Measurements from ENCODE around the gene LRAT. TPM values are rescaled to one million over a fixed set of nuclear protein-coding genes. Genes with fewer than 3 reads are reported as not detected.
"Not testable (repeated sequence)": the region's sequence is repeated elsewhere in the genome, so short reads cannot be mapped to it uniquely, and the experiment has no call there.

The LRAT gene
- 0.10 TPM for total RNA-seq

DNA sequence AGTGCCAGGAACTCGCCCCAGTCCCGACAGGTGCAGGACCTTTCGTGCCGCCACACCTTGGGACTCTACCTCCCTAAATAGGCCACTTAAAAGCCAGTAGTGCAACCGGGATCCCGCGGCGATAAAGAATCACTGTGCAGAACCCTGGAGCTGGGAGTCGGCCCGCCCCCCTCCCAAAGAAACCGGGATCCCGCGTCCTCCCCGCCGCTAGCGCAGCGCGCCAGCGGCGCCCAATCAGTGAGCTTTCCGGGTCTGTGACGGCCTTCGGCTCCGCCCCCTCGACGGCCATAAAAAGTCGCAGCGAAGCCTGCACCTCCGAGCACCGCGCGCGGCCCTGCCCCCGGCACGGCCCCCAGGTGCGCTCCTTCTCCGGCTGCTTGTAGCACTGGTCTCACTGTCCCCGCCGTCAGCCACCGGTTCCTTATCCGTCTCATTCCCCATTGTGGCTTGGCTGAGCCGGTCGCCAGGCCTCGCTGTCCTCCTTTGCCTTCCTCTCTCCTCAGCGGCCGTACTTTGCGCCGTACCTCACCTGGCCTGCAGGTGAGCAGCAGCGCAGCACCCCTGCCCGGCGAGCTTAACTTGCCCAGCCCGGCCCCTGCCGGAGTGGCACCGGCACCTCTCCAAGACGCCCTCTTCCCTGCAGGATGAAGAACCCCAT, at the start of gene LRAT:
Gene LRAT, plus strand, starts transcription at position 318 of the 658 bp plus-strand sequence. Its CDS starts 327 bp downstream, at position 645.
- peak; percentile 53 for DNase-seq

DNA sequence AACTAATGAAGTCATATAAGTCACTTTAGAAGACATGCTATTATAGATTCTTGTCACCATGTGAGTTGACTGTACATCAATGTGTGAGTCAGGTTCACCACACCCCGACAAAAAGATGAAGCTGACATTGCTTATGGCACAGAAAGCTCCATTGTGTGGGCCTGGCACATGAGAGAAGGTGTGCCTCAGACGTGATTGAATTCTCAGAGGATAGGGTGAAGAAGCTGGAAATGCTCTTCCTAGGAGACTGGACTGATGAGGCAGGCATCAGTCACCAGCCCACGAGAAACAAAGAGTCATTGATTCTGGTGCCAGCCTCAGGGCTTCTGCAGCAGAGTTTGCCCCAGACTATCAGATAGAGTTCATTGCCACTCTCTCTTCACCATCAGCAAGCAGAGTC, 35.9 kb upstream of the LRAT start:
- DNase-seq, result no peak

DNA sequence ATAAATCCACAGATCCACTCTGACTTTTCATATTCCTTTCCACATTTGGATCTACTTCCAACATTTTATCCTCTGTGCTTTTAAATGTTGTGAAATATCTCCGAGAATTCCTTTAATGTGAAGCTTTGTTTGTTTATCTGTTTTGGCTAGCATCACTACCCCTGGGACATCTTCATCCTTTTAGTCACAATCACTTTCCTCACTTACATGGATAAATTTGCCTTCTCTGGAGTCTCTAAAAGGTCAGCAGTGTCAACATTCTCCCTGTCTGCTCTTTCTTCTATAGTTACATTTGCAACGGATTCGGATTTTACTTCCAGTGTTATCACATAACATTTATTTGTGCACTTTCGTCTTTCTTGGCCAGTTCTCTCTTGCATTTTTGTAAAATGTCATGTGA, 34.2 kb upstream of the LRAT start:
- no peak for DNase-seq

DNA sequence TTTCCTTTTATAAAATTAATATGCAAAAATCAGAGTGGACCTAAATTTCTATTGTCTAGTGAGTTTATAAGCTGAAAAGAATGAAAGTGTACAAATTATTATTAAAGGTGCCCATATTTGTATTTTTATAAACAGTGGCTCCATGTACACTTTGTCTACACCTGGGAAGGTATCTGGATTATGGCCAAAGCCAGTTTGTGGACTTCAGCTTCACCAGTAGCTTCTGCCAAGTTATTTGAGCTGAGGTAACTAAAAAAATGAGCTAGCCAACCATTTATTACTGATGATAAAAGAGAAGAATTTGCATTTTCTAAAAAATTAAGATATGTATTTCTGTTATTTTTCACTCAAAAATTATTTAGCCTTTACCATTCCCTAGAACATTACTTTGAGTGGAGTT, 32.3 kb upstream of the LRAT start:
- DNase-seq, result no peak

DNA sequence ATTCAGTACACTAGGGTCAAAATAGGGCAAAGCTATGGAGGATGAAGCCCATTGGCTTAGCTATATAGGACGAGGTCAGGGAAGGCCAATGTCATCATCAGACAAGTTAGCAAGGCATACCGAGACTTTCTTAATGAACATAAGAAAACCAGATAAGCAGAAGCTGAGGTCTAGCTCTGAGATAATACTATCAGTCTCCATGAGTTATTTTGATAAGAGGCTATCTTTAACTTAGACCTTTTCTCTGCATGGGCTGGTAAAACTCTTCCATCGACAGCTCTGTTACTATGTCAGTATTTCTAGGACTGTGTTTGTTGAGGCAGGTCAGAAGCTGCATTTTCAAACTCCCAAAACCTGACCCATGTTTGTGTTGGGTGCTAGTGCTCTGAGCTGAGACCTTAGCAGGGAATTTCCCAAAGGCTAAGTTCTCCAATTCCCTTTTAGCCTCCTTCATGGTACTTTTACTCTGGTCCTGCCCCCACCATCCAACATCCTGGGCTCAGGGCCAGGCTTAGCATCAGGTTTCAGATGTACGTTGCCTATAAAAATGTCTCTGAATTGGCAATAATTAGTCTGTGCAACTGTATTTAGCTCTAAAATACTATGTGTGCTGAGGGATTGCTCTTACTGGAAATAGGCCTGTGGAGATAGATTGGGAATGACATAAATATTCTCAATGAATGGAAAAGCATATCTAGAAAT, 29.3 kb upstream of the LRAT start:
- DNase-seq, result no peak

DNA sequence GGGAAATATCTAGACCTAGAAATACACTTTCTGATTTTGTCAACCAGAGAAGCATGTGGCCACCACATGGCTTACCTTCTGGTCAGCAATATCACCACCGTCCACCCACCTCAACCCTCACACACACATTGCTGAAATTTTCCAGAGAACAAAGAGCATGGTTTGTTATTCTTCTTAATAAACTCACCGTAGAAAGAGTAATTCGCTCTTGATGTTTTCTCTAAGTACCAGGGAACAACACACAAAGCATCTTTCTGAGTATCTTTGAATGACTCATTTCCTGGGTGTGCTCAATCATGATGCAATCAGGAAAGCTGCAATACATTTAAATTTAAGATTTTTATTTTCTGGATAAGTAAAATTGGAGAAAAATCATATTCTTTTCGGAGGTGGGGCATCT, 24.7 kb upstream of the LRAT start:
- no peak for DNase-seq

DNA sequence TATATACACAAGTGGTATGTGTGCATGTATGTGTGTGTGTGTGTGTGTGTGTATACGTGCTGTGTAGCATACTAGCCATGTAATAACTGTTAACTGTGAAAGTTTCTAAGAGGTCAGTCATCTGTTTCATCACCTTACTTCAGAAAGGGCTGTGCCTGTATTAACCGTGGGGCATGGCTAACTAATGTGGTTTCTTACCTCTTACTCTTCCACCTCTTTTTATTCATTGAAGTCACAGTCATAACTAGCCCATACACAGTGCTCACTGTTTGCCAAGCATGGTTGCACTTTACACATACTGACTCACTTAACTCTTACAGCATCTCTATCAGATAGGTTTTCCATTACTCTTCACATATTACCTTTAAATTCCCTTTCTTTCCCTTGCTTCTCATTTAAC, 23.7 kb upstream of the LRAT start:
- no peak for DNase-seq

DNA sequence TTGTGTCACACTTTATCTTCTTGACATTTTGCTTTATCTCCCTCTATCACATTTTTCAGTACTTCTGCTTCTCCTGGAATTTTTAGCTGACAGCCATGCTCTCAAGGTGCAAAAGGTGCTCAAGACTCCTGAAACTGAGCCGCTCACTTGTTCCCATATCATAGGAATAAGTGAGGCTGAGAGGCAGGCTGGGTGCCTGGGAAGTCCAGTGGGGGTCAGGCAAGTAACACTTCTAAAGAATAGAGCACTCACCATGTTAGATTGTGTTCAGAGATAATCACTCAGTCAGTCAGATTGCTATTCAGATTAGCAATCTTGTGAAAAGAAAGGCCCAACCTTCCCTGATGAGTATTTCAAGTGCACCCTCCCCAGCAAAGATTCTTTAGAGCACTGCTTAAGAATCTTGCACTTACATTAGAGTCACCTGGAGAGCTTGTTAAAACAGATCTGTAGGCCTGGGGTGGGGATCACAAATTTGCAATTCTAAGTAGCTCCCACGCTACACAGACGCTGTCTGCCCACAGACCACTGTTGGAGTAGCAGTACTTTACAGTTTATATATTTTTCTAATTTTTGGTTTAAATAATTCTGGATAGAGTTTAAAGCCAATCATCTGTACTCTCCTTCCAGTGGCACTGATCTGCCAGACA, 23.1 kb upstream of the LRAT start:
- no peak for DNase-seq

DNA sequence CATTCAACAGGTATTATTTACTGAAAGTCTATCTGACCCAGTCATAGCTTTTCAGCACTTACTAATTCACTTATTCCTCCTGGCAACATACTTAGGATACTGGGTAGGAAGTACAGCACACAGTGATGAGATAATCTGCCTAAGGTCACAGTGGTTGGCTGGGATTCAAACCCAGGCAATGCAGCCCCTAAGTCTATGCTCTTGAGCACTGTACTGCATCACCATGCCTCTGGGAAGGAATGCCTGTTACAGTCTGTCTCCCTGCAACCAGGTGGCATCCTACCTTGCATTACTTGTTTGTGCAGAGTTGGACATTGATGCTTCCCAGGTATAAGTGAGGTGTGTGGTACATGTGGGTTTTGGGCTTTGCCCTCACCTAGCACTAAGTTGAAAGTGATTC, 21.5 kb upstream of the LRAT start:
- DNase-seq, result no peak

DNA sequence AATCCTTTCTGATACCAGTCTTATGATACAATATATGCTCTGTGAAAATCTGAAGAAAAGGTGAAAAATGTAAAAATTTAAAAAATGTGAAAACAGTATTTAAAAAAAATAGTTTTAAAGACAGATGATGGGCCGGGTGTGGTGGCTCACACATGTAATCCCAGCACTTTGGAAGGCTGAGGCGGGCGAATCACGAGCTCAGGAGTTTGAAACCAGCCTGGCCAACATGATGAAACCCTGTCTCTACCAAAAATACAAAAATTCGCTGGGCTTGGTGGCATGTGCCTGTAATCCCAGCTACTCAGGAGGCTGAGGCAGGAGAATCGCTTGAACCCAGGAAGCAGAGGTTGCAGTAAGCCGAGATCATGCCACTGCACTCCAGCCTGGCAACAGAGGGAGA, 20.2 kb upstream of the LRAT start:
- DNase-seq, result not testable (repeated sequence)

DNA sequence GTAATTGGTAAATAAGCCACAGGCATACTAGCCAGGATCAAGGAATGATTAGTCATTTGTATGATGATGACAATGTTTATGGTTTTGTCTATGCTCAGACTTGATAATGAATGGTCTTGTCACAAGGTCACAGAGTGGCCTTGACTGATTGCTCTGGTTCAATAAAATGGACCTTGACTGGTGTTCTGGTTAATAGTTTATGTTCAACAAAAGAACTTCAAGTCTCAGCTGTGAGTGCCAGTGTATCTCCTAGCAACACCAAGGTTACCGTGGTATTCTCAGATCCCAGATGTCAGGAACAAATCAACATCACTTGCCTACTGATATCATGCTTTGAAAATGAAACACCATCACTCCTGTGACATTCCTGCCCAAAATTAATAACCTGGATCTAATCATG, 16.3 kb upstream of the LRAT start:
- DNase-seq, result no peak

DNA sequence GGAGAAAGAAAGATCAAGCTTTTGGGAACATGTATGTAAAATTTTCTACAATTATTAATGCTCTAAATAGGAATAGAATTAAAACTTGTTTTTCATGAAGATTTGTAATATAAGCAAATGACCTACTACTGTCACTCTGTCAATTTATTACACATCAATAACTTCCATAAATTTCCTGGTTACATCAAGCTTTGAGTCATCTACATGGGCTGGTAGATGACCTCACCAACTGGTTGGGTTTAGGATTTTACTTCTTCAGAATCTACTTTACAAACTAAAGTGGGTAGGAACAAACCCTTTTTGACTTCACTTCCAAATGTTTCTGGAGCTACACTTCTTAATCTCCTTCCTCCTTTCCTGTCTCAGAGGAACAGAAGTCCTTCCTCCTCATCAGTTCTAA, 12.0 kb upstream of the LRAT start:
- DNase-seq, result no peak

DNA sequence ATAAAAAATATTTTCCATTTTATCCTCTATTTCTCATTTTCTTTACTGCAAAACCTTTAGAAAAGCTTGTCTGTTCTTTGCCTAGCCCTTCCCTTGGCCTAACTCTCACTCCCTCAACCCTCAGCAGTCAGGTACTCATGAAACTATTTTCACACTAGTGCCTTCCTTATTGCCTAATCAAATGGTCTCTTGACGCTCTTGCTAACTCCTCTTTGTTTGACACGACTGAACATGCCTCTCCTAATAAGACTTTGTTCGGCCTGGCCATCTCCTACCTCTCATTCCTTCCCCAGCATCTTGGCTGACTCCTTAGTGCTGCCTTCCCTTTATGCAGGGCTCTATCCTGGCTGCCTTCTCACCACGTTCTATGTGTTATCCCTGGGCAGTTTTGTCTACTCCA, 11.1 kb upstream of the LRAT start:
- DNase-seq, result no peak

DNA sequence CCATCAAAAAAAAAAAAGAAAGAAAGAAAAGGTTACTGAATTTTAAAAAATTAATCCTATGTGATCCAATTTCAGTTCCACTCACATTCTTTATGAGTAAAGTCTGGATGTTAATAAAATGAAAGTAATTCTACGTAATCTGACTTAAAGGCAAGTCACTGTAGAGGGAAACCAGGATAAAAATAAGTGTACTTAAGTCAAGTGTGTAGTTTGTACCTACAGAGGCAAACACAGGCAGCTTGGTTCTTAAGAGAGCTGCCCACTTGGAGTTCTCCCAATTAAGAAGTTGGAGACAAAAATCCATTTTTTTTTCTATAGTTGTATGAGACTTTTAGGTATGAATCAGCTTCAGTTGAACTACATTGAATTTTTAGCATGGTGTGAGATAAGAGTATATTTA, 7.0 kb upstream of the LRAT start:
- no peak for DNase-seq

DNA sequence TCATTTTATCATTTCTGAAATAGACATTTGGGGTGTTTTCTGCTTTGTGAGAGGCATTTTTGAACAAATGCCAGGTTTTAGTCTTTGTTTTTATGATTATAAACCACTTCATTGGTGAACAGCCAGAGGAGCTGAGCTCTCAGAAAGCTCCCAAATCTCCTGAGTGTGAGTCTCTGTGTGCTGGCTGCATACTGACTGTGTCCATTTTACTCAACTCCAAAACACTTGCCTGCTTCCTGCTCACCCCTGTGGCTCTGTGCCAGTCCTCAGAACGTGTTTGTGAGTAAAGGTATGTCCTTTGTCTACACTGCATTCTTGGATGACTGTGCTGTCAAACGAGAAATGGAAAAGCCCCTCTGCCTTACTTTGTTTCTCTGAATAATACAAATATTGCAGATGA, 5.4 kb upstream of the LRAT start:
- DNase-seq, result no peak

DNA sequence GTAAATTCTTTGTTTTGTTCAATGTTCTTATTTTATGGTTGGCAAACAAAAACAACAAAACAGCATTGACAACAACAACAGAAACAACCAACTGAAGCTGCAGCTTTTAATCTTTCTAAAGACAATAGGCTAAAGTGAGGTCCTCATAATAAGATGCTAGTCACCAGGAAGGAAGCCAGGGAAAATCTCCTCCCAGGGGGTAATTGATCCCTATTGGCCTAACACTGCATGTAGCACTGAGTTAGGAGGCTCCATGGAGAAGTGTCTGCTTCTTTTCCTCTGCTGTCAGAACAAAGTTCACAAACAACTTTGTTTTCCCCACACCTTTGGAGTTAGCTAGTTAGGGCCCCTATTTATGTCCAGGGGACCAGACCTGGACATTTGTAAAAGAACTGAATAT, 4.7 kb upstream of the LRAT start:
- no peak for DNase-seq

DNA sequence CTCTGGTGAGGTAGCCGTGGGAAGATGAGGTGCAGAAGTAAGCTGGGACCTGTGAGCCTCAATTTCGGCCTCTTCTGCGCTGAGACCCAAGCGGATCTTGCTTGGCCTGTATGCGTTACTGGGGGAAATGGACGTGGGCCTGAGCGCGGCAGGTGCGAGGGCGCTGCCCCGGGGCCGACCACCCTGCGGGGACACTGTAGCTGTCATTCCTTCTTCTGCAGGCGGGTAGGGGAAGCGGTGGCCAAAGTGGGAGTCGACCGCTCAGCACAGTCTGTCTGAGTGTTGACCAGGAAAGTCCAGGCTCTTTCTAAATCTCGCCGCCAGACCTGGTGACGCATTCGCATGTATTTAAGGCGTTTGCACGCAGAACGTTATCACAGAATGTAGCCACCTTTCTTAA, 3.3 kb upstream of the LRAT start:
- DNase-seq, result no peak

DNA sequence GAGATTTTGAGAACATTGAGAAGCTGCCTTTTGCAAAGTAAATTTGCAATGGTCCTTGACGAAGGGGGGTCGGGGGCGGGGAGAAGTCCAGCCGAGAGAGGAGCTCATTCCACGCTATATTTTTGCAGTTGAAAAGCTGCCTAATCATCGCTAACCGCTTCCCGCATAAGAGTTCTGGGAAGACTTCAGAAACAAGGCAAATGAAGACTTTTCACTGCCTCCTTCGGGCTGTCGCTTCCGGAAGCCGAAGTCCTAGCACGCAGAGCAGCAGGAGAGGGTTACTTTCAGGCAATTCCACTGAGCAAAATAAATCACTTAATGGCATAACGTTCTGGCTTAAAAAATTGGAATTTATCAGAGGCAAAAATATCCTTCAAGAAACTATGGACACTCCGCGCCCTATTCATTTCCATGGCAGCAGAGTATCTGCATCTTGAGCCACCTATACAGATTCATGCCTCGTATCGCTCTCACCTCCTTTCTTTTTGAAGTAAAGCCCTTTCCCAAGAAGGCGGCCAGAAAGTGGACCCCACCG, 2.6 kb upstream of the LRAT start:
- peak; percentile 8 for DNase-seq

DNA sequence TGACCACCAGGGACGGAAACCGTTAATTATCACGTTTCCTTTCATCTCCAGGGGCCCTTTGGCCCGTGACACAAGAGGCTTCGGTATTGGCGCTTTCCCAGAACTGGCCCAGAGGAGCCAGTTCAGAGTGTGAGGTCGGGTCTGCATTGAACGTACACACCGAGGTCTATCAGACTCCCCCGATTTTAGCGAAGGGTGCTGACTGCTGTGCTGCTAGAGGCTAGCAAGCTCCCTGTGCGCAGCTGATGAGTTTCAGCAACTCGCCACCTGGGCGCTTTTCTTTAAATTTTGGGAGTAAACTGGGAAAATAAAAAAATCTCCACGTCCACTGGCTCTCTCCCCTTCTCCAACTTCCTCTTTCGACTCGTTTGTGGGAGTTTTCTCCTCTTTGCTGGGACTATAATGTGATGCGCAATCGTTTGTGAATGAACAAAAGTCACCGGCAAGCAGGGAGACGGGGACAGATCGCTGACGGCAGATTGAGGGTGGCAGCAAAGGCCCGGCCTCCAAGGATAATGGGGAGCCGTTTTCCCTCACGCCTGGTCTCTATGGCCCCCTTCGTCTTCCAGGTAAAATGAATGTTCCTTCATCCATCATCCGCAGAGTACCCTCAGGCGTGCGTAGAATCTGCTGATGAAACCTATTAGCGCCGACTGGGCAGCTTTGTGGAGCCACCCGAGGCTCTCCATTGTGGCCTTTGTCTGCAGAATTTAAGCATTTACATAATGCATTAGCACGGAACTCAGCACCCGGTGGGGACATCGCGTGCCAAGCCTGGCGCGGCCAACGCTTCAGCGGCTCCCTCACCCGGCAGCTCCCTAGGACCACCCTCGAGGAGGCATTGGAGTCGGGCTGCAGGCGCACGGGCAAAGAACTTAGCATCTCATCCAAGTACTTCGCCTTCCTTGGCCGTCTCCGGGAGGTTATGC, 1.6 kb upstream of the LRAT start:
- peak; percentile 15 for DNase-seq

DNA sequence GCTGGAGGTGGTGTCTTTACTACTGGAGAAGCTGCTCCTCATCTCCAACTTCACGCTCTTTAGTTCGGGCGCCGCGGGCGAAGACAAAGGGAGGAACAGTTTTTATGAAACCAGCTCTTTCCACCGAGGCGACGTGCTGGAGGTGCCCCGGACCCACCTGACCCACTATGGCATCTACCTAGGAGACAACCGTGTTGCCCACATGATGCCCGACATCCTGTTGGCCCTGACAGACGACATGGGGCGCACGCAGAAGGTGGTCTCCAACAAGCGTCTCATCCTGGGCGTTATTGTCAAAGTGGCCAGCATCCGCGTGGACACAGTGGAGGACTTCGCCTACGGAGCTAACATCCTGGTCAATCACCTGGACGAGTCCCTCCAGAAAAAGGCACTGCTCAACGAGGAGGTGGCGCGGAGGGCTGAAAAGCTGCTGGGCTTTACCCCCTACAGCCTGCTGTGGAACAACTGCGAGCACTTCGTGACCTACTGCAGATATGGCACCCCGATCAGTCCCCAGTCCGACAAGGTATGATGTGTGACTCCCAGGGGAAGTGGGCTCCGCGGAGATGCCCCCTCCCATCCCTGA, 634 bp downstream of the LRAT start:
- DNase-seq, result no peak

DNA sequence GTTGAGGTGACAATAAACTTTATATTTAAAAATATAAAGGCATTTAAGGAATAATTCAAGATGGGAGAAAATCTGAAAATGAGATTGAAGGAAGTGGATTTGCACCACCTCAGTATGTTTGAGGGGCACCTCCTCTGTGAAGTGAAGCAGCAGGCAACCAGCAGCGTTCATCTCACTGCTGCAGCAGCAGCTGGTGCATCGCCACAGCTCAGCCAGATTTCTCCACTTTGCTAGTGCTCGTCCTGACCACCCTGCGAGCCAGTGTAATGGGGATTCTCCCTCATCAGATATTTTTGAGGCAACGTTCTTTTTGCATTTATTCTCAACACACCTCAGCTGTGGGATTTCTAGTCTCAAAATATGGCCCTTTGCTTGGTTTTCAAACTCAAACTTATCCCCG, 13.9 kb downstream of the LRAT start:
- no peak for DNase-seq

DNA sequence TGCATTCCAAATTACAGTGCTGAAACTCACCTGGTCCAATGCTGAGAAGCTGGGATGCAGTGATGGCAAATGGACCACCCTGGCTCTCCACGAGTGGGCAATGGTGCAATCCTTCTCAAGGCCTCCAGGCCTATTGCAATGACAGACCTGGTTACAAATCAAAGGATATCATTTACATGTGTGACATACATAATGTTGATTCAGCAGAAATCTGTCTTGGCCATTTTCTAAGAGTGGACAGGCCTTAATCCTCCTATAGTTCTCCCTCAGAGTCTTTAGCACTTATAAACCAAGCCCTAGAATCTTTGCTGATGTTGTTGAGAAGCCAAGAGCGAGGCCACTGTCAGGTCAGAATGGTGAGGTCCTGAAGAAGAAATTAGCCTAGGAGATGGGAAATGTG, 17.1 kb downstream of the LRAT start:
- DNase-seq, result no peak

All from tongue (tissue), 2 donors.